T-cell (primary cell): Measurements from ENCODE around the gene CUX1. TPM values are rescaled to one million over a fixed set of nuclear protein-coding genes. Genes with fewer than 3 reads are reported as not detected.
"Not testable (repeated sequence)": the region's sequence is repeated elsewhere in the genome, so short reads cannot be mapped to it uniquely, and the experiment has no call there.

ENCODE experiments used
- ATAC-seq, 4 experiments: fragments of 200-7000 bp in 3 of 4; fragments of 150-1000 bp in 1 of 4; cut with Tn5 transposase; replicated peaks in 1 of 4; 1 replicate in 3 of 4; 2 replicates in 1 of 4; pipeline ENCODE4 v1.10.0; 2021; ENCODE audit warnings: moderate library complexity in 3 of 4, mild to moderate bottlenecking in 2 of 4, moderate number of reproducible peaks in 1 of 4
- CTCF ChIA-PET, 2 donors: fragments of 300-600 bp; sonication (Branson Sonifier 250); formaldehyde crosslinking; loops; one replicate each; lab custom pipeline; 2022; ENCODE audit warnings: antibody characterized with exemption in 2 of 2; lab: Charles Lee
- POLR2A ChIA-PET, 2 donors: fragments of 300-600 bp; sonication (Branson Sonifier 250); formaldehyde crosslinking; loops; one replicate each; lab custom pipeline; 2022; ENCODE audit warnings: antibody characterized with exemption in 2 of 2; lab: Charles Lee
- DNase-seq, 35 experiments: peaks; one replicate each; pipeline versions ENCODE4 v3.0.0 to v3.0.0-alpha.2; 2013 to 2023
- H3K27ac ChIP-seq: one replicate; pipeline ENCODE4 v1.5.1; 2013; ENCODE audit warnings: low read length
- H3K27me3 ChIP-seq, 2 experiments: replicated peaks in 1 of 2; 1 replicate in 1 of 2; 2 replicates in 1 of 2; pipeline versions ENCODE4 v1.6.1 to v1.7.0; 2013; ENCODE audit warnings: low read length in 1 of 2, mixed read lengths in 1 of 2; ENCODE audit not compliant: control insufficient read depth in 2 of 2, insufficient read depth in 2 of 2; ENCODE audit errors: extremely low read depth in 1 of 2
- H3K36me3 ChIP-seq, 2 donors: 1 replicate in 1 of 2; 2 replicates in 1 of 2; pipeline versions ENCODE4 v1.6.1 to v1.7.0; 2013; ENCODE audit warnings: low read length in 1 of 2; ENCODE audit not compliant: control insufficient read depth in 2 of 2, insufficient read depth in 1 of 2; ENCODE audit errors: extremely low read depth in 1 of 2
- H3K4me1 ChIP-seq, 2 experiments: 1 replicate in 1 of 2; 2 replicates in 1 of 2; pipeline versions ENCODE4 v1.6.1 to v1.7.0; 2013; ENCODE audit warnings: low read length in 2 of 2, mixed read lengths in 1 of 2; ENCODE audit not compliant: insufficient read depth in 2 of 2, control insufficient read depth in 1 of 2; ENCODE audit errors: extremely low read depth in 1 of 2
- H3K4me3 ChIP-seq, 2 donors: 1 replicate in 1 of 2; 2 replicates in 1 of 2; pipeline versions ENCODE4 v1.5.1 to v1.7.0; 2013; ENCODE audit warnings: mild to moderate bottlenecking in 2 of 2, low read length in 1 of 2, moderate library complexity in 1 of 2; ENCODE audit not compliant: control insufficient read depth in 1 of 2; ENCODE audit errors: extremely low read depth in 1 of 2
- H3K9me3 ChIP-seq: 2 replicates; pipeline ENCODE4 v1.7.0; 2013
- H3K27ac Mint-ChIP-seq, 2 donors: one replicate each; pipeline ENCODE4 v1.8.0; 2020 to 2021; ENCODE audit warnings: mild to moderate bottlenecking in 2 of 2, mixed read lengths in 2 of 2
- H3K27me3 Mint-ChIP-seq, 2 donors: one replicate each; pipeline ENCODE4 v1.8.0; 2021 to 2022; ENCODE audit warnings: mixed read lengths in 2 of 2
- H3K36me3 Mint-ChIP-seq: one replicate; pipeline ENCODE4 v1.8.0; 2021; ENCODE audit warnings: mixed read lengths
- H3K4me1 Mint-ChIP-seq, 3 donors: one replicate each; pipeline ENCODE4 v1.8.0; 2020 to 2022; ENCODE audit warnings: mixed read lengths in 3 of 3, mild to moderate bottlenecking in 1 of 3
- H3K4me3 Mint-ChIP-seq, 3 donors: one replicate each; pipeline ENCODE4 v1.8.0; 2020 to 2022; ENCODE audit warnings: mild to moderate bottlenecking in 3 of 3, mixed read lengths in 3 of 3, moderate library complexity in 3 of 3
- H3K9me3 Mint-ChIP-seq, 3 donors: one replicate each; pipeline ENCODE4 v1.8.0; 2020 to 2022; ENCODE audit warnings: mixed read lengths in 3 of 3
- WGBS: methylation state at CpG from one replicate; pipeline ENCODE4 v1.1.5; 2013; ENCODE audit warnings: missing lambda C conversion rate; ENCODE audit not compliant: insufficient coverage; 5-methylcytosine and 5-hydroxymethylcytosine counted together
- total RNA-seq, 35 experiments: library from RNA in 6 of 35; stranded (reverse) in 6 of 35; fragments of 120-200 nt in 1 of 35; gene quantifications; one replicate each; pipeline versions ENCODE4 v1.2.1 to v1.2.4 and lab custom pipeline; 2013 to 2026

CUX1 gene
- total RNA-seq, 5 donors from 2014 or later (not counting 1 experiment from before 2014, with no cell fraction given): 36.9 to 50.2 (median 42.8) TPM

DNA sequence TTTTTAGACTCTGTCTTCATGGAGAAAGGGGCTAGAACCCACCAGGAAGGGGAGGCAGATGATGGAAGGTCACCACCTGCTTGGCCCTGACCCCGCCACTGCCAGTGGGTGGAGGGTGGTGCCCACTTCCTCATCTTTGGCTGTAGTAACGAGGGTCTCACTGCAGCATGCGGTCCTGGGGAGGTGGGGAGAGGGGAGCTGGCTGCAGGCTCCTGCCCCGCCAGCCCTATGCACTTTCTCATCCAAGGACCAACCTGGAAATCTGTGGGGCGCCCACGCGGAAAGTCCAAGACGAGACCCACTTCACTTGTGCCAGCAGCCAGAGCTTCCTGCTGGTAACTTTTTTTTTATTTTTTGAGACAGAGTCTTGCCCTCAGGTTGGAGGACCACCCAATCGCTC is 101.0 kb downstream of the CUX1 start:
- WGBS: 97% methylated on average over 6 of the region's 9 CpGs
- POLR2A ChIA-PET: no interaction called here

DNA sequence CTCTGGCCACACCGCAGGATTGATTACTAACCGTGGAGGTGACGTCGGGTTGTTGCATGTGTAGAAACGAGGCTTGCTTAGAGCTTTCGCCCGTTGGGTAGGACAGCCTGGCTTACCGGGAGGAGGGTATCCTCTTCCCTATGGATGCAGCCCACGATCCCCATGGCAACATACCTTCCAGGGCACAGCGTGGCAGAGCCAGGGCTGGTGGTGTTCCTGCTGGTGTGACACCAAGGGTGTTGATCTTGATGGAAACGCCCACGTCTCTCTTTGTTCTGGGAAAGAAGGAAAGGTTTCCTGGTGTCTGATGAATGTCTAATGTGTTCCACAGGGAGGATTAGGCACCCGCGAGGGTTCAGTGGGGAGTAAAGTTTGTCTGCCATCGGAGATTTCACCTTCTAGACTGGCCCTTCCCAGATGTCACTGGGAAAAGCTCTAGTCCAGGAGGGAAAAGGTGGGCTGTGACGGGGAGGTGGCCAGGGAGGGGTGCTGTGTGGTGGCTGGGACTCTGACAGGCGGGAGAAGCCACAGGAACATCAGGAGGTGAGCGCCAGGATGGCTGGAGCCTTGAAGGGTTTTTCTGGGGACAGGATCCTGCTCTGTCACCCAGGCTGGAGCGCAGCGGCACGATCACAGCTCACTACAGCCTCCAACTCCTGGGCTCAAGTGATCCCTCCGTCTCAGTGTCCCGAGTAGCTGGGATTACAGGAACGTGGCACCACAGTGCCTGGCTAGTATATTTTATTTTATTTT is 102.1 kb downstream of the CUX1 start:
- H3K9me3 Mint-ChIP-seq: no peaks in the 10 kb centered on the region
- peaks cover 0 to 10% (median 9%) of the 10 kb centered on the region in 3 donors for H3K4me1 Mint-ChIP-seq
- Histone ChIP-seq H3K9me3 (no peaks in the 10 kb centered on the region), H3K4me1 (peaks cover 0 to 2% of the 10 kb centered on the region in 2 experiments), H3K27ac (no peak overlapping the region), H3K4me3 (no peak overlapping the region), H3K27me3 (no peaks in the 10 kb centered on the region), H3K36me3 (peaks cover 8 to 22% of the 10 kb centered on the region in 2 donors)
- ChIA-PET POLR2A (no interaction called here), CTCF (no interaction called here)
- 95% methylated on average over 15 of the region's 24 CpGs for WGBS
- no peaks in the 10 kb centered on the region for H3K27me3 Mint-ChIP-seq
- H3K36me3 Mint-ChIP-seq: peaks cover 47% of the 10 kb centered on the region
- no peak overlapping the region for H3K27ac Mint-ChIP-seq
- DNase-seq (no peak), ATAC-seq (no peak)
- no peak overlapping the region for H3K4me3 Mint-ChIP-seq

More for the DNA sequence above, 101.0 kb downstream of the CUX1 start:
- H3K9me3 Mint-ChIP-seq: no peaks in the 10 kb centered on the region
- H3K4me3 Mint-ChIP-seq: no peak overlapping the region
- H3K27ac ChIP-seq: no peak overlapping the region
- no peaks in the 10 kb centered on the region for H3K9me3 ChIP-seq
- H3K4me3 ChIP-seq: no peak overlapping the region
- DNase-seq (no peak), ATAC-seq (no peak)
- CTCF ChIA-PET: no interaction called here
- H3K27me3 Mint-ChIP-seq: no peaks in the 10 kb centered on the region
- peaks cover 0 to 2% of the 10 kb centered on the region in 2 experiments for H3K4me1 ChIP-seq
- H3K4me1 Mint-ChIP-seq: peaks cover 8 to 9% (median 8%) of the 10 kb centered on the region in 3 donors
- peaks cover 8 to 22% of the 10 kb centered on the region in 2 donors for H3K36me3 ChIP-seq
- H3K27me3 ChIP-seq: no peaks in the 10 kb centered on the region
- no peak overlapping the region for H3K27ac Mint-ChIP-seq
- H3K36me3 Mint-ChIP-seq: peaks cover 42% of the 10 kb centered on the region

DNA sequence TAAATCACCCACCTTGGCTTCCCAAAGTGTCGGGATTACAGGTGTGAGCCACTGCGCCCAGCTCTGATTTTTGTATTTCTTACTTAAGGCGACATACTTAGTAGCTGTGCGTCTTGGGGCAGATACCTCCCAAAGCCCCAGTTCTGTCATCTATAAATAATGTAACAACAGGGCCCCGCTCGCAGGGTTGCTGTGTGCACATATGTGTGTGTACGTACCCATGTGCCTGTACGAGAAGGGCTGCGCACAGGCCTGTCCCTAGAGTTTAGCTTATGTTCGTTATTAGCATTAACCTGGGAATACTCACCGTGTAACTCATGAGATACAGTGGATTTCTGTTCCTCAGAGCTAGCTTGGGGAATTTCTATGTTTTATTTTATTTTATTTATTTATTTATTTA is 103.6 kb downstream of the CUX1 start:
- peaks cover 0 to 2% of the 10 kb centered on the region in 2 experiments for H3K4me1 ChIP-seq
- ATAC-seq (no peak), DNase-seq (no peak)
- peaks cover 3 to 19% of the 10 kb centered on the region in 2 donors for H3K36me3 ChIP-seq
- H3K4me3 ChIP-seq: no peak overlapping the region
- H3K4me3 Mint-ChIP-seq: no peak overlapping the region
- ChIA-PET POLR2A (no interaction called here), CTCF (no interaction called here)
- H3K4me1 Mint-ChIP-seq: peaks cover 0 to 10% (median 9%) of the 10 kb centered on the region in 3 donors
- no peaks in the 10 kb centered on the region for H3K27me3 ChIP-seq
- H3K27me3 Mint-ChIP-seq: no peaks in the 10 kb centered on the region
- WGBS: 100% methylated on average over 4 of the region's 11 CpGs
- H3K9me3 Mint-ChIP-seq: no peaks in the 10 kb centered on the region
- no peak overlapping the region for H3K27ac Mint-ChIP-seq
- H3K36me3 Mint-ChIP-seq: peaks cover 39% of the 10 kb centered on the region
- no peaks in the 10 kb centered on the region for H3K9me3 ChIP-seq
- no peak overlapping the region for H3K27ac ChIP-seq

DNA sequence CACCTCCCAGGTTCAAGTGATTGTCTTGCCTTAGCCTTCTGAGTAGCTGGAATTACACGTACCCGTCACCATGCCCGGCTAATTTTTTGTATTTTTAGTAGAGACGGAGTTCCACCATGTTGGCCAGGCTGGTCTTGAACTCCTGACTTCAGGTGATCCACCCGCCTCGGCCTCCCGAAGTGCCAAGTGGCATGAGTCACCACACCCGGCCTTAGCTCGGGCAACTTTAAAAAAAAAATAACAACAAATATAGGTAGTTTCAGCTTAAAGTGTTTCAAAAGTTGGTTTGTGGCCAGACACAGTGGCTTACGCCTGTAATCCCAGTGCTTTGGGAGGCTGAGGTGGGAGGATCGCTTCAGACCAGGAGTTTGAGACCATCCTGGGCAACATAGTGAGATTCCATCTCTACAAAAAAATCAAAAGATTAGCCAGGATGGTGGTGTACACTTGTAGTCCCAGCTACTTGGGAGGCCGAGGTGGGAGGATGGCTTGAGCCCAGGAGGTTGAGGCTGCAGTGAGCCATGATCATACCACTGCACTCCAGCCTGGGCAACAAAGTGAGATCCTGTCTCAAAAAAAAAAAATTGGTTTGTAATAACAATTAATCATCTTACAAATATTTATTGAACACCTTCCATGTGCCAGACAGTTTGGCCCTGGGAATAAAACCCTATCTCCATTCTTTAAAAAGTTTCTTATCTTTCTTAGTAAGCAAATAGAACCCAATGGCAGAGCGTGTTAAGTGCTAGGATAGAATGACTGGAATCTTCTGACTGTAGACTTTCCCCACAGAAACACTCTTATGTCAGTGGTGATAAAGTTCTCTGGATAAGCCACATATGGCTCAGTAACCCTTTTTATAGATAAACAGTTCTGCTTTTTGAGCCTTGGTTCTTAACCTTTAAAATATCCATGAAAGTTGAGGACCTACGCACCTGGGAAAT is 104.4 kb downstream of the CUX1 start:
- H3K4me1 Mint-ChIP-seq, H3K9me3 ChIP-seq, H3K27ac ChIP-seq, H3K9me3 Mint-ChIP-seq, DNase-seq, H3K4me3 ChIP-seq, H3K4me3 Mint-ChIP-seq, CTCF ChIA-PET, H3K4me1 ChIP-seq, ATAC-seq, H3K27ac Mint-ChIP-seq, H3K27me3 ChIP-seq, H3K27me3 Mint-ChIP-seq: not testable (repeated sequence)
- POLR2A ChIA-PET: interaction anchor here in 1 of 2 donors (0.6 kb wide), 1 partner anchor 99 kb away, joined by 5 read pairs; no protein-coding TSS in a partner anchor
- 100% methylated on average over 6 of the region's 14 CpGs for WGBS
- peaks cover 3 to 15% of the 10 kb centered on the region in 2 donors for H3K36me3 ChIP-seq
- H3K36me3 Mint-ChIP-seq: peaks cover 33% of the 10 kb centered on the region

DNA sequence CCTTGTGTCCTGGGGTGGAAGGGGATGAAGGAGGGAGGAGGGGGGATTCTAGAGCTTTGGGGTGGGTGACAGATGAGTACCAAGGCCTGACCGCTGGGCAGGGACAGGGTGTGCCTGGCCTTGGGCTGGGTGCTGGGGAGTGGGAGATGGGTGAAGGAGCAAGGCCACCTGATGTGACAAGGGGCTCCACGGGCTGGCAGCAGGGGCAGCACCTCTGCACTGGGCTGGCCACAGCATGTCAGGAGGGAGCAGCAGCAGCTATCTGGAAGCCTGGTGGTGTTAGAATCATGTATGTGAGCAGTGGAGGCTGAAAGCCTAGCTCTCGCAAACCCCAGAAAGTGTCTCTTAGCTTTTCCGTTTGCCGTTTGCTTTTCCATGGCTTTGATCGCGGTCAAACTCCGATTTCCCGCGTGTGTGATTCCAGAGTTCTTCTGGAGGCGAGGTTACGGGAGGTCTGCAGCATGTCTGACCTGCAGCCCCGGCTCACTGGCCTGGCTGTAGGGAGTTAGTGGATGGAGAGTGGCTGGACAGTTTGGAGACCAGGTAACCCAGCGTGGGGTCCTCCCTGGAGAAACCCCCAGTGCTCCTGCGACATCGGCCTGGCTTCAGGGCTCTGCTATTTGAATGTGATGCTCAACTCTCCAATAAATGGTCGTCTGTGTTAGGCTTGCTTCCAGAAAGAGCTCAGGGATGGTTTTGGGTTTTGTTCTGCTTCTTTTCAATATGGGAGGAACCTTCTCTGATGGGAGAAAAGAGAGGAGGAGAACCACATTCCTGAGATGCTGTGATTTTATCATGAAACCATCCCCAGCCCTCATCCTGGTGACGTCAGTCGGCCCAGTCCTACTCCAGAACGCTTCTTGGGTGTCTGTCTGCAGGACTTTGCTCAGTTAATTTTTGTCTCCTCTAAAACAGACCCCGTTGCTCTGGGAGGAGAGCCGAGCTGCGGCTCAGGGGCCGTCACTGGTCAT is 105.5 kb downstream of the CUX1 start:
- Histone ChIP-seq H3K9me3 (no peaks in the 10 kb centered on the region), H3K36me3 (peaks cover 3 to 5% of the 10 kb centered on the region in 2 donors), H3K4me3 (no peak overlapping the region), H3K4me1 (peaks cover 0 to 2% of the 10 kb centered on the region in 2 experiments), H3K27ac (no peak overlapping the region), H3K27me3 (no peaks in the 10 kb centered on the region)
- ChIA-PET CTCF (no interaction called here), POLR2A (interaction anchor here in 1 of 2 donors (0.6 kb wide), 1 partner anchor 98 kb away, joined by 5 read pairs; no protein-coding TSS in a partner anchor)
- 96% methylated on average over 23 of the region's 24 CpGs for whole genome bisulfite sequencing
- no peak for DNase-seq
- Mint-ChIP-seq H3K27me3 (no peaks in the 10 kb centered on the region), H3K9me3 (no peaks in the 10 kb centered on the region), H3K36me3 (peaks cover 26% of the 10 kb centered on the region), H3K4me3 (no peak overlapping the region), H3K4me1 (peaks cover 4 to 10% (median 9%) of the 10 kb centered on the region in 3 donors), H3K27ac (no peak overlapping the region)
- ATAC-seq: no peak
